Measurements from ENCODE around the gene CCDC71.

CCDC71 gene

DNA sequence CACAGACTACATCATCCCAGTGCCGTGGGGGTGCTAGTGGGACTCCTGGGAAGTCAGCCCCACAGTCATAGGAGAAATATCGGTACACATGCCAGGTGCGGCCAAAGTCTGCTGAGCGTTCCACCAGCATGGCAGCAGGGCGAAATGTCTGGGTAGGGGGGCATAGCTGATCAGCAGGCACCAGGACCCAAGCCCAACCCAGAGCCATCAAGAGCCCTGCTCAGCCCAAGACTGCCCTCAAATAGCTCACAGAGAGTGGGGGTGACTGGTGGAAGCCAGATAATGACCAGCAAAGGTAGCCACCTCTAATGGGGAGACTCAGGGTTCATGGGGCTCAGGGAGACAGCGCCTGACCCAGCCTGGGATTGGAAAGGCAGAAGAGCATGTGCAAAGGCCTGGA lies 34.6 kb downstream of the CCDC71 start:
- TF ChIP-seq SIN3A (IDR thresholded peaks at IDR 0.05; ENCODE audit: borderline replicate concordance, insufficient read depth, low read length): no peak
- TF ChIP-seq POLR2AphosphoS5 (IDR thresholded peaks at IDR 0.05; ENCODE audit: low read depth, low read length): no peak
- TF ChIP-seq FOXP2 (optimal IDR thresholded peaks at IDR 0.05; ENCODE audit: borderline replicate concordance, extremely low read depth, extremely low read length, insufficient read depth): no peak

DNA sequence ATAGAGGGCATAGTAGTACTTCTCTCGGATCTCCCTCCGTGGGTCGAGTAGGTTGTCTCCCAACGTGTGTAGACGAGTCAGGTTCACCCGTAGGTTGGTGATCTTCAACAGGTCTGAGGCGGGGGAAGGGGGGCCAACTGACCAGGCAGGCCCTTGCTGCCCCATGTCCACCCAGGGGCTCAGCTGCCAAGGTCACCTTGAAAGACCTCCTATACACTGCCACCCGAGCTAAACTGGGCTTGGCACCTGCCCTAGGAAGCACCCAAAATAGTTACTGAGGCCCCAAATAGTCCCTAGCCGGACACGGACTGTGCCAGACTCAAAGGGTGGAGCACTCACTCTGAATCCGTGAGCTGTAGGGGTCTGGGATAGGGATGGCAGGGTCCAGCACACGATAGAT lies 35.1 kb downstream of the CCDC71 start:
- TF ChIP-seq POLR2AphosphoS5 (IDR thresholded peaks at IDR 0.05; ENCODE audit: low read depth, low read length): no peak
- no peak for TF ChIP-seq TAF1 (IDR thresholded peaks at IDR 0.05; ENCODE audit: borderline replicate concordance, insufficient read depth, low read length)
- no peak for TF ChIP-seq SIN3A (IDR thresholded peaks at IDR 0.05; ENCODE audit: borderline replicate concordance, insufficient read depth, low read length)
- TF ChIP-seq FOXP2 (optimal IDR thresholded peaks at IDR 0.05; ENCODE audit: borderline replicate concordance, extremely low read depth, extremely low read length, insufficient read depth): no peak
- TF ChIP-seq, protein P1, sequence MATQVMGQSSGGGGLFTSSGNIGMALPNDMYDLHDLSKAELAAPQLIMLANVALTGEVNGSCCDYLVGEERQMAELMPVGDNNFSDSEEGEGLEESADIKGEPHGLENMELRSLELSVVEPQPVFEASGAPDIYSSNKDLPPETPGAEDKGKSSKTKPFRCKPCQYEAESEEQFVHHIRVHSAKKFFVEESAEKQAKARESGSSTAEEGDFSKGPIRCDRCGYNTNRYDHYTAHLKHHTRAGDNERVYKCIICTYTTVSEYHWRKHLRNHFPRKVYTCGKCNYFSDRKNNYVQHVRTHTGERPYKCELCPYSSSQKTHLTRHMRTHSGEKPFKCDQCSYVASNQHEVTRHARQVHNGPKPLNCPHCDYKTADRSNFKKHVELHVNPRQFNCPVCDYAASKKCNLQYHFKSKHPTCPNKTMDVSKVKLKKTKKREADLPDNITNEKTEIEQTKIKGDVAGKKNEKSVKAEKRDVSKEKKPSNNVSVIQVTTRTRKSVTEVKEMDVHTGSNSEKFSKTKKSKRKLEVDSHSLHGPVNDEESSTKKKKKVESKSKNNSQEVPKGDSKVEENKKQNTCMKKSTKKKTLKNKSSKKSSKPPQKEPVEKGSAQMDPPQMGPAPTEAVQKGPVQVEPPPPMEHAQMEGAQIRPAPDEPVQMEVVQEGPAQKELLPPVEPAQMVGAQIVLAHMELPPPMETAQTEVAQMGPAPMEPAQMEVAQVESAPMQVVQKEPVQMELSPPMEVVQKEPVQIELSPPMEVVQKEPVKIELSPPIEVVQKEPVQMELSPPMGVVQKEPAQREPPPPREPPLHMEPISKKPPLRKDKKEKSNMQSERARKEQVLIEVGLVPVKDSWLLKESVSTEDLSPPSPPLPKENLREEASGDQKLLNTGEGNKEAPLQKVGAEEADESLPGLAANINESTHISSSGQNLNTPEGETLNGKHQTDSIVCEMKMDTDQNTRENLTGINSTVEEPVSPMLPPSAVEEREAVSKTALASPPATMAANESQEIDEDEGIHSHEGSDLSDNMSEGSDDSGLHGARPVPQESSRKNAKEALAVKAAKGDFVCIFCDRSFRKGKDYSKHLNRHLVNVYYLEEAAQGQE (IDR thresholded peaks at IDR 0.05; ENCODE audit: insufficient read depth in 1 of 2, low read depth in 2 of 2, low read length in 2 of 2): no peak

DNA sequence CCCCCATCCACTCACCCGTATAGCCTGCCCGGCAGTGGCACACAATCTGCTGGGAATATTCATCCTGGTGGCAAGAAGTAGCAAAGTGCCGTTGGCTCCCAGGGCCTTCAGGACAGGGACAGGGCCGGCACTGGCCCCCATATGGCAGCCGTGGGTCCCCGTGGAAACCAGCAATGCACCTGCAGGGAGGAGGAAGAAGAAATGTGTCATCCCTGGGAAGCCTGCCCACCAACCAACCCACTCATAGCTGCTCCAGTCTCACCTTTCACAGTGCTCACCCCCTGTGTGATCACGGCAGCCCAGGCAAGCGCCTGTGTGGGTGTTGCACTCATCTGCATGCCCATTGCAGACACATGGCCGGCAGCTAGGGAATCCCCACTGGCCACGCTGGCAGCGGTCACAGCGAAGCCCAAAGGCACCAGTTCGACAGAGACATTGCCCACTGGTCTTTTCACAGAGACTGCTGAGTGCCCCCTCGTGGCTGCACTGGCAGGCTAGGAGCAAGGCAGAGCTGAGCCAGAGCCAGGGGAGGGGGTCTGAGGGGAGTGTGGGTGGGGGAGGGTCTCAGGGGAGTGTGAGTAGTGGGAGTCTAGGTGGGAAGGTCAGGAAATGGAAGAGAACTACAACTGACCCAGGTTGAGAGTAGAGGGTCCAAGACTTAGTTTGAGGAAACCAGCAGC lies 41.0 kb downstream of the CCDC71 start:
- TF ChIP-seq TAF1 (IDR thresholded peaks at IDR 0.05; ENCODE audit: borderline replicate concordance, insufficient read depth, low read length) (no peak), FOXP2 (optimal IDR thresholded peaks at IDR 0.05; ENCODE audit: borderline replicate concordance, extremely low read depth, extremely low read length, insufficient read depth) (no peak), POLR2AphosphoS5 (IDR thresholded peaks at IDR 0.05; ENCODE audit: low read depth, low read length) (no peak), SIN3A (IDR thresholded peaks at IDR 0.05; ENCODE audit: borderline replicate concordance, insufficient read depth, low read length) (no peak)
- TF ChIP-seq, protein P1 (IDR thresholded peaks at IDR 0.05; ENCODE audit: insufficient read depth in 1 of 2, low read depth in 2 of 2, low read length in 2 of 2): no peak

DNA sequence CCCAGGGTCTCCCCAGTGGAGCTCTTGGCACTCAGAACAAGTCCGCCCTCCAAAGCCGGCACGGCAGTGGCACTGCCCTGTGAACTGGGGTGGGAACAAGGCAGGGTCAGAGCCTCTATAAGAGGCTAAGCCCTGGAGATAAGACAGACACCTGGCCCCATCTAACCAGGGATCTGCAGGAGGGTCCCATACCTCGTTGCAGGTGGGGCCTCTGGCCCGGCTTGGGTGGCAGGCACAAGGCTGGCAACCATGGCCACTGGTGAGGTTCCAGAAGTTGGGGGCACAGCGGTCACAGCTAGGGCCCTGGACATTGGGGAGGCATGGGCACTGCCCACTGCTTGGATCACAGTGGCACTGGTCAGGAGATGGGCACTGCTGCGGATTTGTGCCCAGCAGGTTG lies 41.9 kb downstream of the CCDC71 start:
- TF ChIP-seq FOXP2 (optimal IDR thresholded peaks at IDR 0.05; ENCODE audit: borderline replicate concordance, extremely low read depth, extremely low read length, insufficient read depth): no peak
- no peak for TF ChIP-seq TAF1 (IDR thresholded peaks at IDR 0.05; ENCODE audit: borderline replicate concordance, insufficient read depth, low read length)
- TF ChIP-seq POLR2AphosphoS5 (IDR thresholded peaks at IDR 0.05; ENCODE audit: low read depth, low read length): no peak
- TF ChIP-seq, protein P1 (IDR thresholded peaks at IDR 0.05; ENCODE audit: insufficient read depth in 1 of 2, low read depth in 2 of 2, low read length in 2 of 2): no peak
- no peak for TF ChIP-seq SIN3A (IDR thresholded peaks at IDR 0.05; ENCODE audit: borderline replicate concordance, insufficient read depth, low read length)

DNA sequence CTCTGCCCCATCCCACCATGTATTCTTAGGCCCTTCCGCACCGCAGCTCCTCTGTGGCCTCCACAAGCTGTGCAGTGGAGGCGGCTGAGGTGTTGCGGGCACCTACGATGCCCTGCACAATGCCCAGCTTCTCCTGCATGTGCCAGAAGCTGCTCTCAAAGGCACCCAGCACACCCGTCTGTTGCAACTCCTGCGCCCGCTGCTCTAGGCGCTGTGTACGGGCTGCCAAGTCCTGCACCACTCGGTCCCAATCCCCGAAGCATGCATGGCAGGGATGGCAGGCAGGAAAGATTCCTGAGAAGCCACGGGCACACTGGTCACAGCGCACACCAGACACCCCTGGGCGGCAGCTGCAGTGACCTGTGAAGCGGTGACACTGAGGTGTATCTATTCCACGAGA lies 42.4 kb downstream of the CCDC71 start:
- TF ChIP-seq SIN3A (IDR thresholded peaks at IDR 0.05; ENCODE audit: borderline replicate concordance, insufficient read depth, low read length): no peak
- no peak for TF ChIP-seq POLR2AphosphoS5 (IDR thresholded peaks at IDR 0.05; ENCODE audit: low read depth, low read length)
- TF ChIP-seq, protein P1 (IDR thresholded peaks at IDR 0.05; ENCODE audit: insufficient read depth in 1 of 2, low read depth in 2 of 2, low read length in 2 of 2): no peak
- TF ChIP-seq TAF1 (IDR thresholded peaks at IDR 0.05; ENCODE audit: borderline replicate concordance, insufficient read depth, low read length): no peak
- no peak for TF ChIP-seq FOXP2 (optimal IDR thresholded peaks at IDR 0.05; ENCODE audit: borderline replicate concordance, extremely low read depth, extremely low read length, insufficient read depth)

All from PFSK-1 (cell line).